DND-41 (cell line): ENCODE results near the gene TROAP.

Source experiments
- ATAC-seq: fragments of 200-7000 bp; cut with Tn5 transposase; 3 replicates; pipeline ENCODE4 v1.9.1; 2021; ENCODE audit warnings: low read depth; ENCODE audit not compliant: insufficient read depth
- DNase-seq: peaks from one replicate; pipeline ENCODE4 v3.0.0-alpha.2; 2020
- H2AFZ ChIP-seq: 2 replicates; pipeline ENCODE4 v1.6.0; 2012; ENCODE audit warnings: low read depth, low read length
- H3K27ac ChIP-seq: 2 replicates; pipeline ENCODE4 v1.5.1; 2012; ENCODE audit warnings: low read length, inconsistent platforms
- H3K27me3 ChIP-seq: fragments of 200-600 bp; sonication (generic); 2 replicates; pipeline ENCODE4 v1.6.0; 2012; ENCODE audit warnings: low read length, mild to moderate bottlenecking, inconsistent platforms; ENCODE audit not compliant: insufficient read depth, poor library complexity
- H3K36me3 ChIP-seq: 2 replicates; pipeline ENCODE4 v1.5.1; 2012; ENCODE audit warnings: low read length, inconsistent platforms; ENCODE audit not compliant: insufficient read depth
- H3K4me1 ChIP-seq: 2 replicates; pipeline ENCODE4 v1.5.1; 2012; ENCODE audit warnings: mild to moderate bottlenecking, low read length; ENCODE audit not compliant: insufficient read depth
- H3K4me2 ChIP-seq: 2 replicates; pipeline ENCODE4 v1.6.0; 2012; ENCODE audit warnings: mild to moderate bottlenecking, moderate library complexity, low read length, inconsistent platforms; ENCODE audit not compliant: insufficient read depth
- H3K4me3 ChIP-seq, 2 experiments: fragments of 200-600 bp in 1 of 2; shearing (Covaris generic) in 1 of 2; 2 replicates each; pipeline ENCODE4 v1.5.1; 2012 to 2016; ENCODE audit warnings: inconsistent platforms in 2 of 2, low read length in 2 of 2, mild to moderate bottlenecking in 2 of 2, low read depth in 1 of 2, moderate library complexity in 1 of 2
- H3K79me2 ChIP-seq: 2 replicates; pipeline ENCODE4 v1.6.0; 2012; ENCODE audit warnings: low read length, inconsistent platforms; ENCODE audit not compliant: insufficient read depth
- H3K9ac ChIP-seq: 2 replicates; pipeline ENCODE4 v1.6.0; 2012; ENCODE audit warnings: low read depth, mild to moderate bottlenecking, inconsistent platforms, low read length, moderate library complexity
- H3K9me3 ChIP-seq: 2 replicates; pipeline ENCODE4 v1.5.1; 2012; ENCODE audit warnings: low read length, moderate library complexity, mild to moderate bottlenecking, inconsistent platforms; ENCODE audit not compliant: insufficient read depth, severe bottlenecking
- H4K20me1 ChIP-seq: 2 replicates; pipeline ENCODE4 v1.6.0; 2012; ENCODE audit warnings: low read length; ENCODE audit not compliant: insufficient read depth
- CTCF ChIP-seq: IDR thresholded peaks from 2 replicates; pipeline ENCODE4 v1.5.1; 2012; ENCODE audit warnings: borderline replicate concordance, low read length, moderate library complexity, mild to moderate bottlenecking; ENCODE audit not compliant: poor library complexity, severe bottlenecking; ENCODE audit errors: extremely low read depth
- EZH2 ChIP-seq: IDR thresholded peaks from 3 replicates; pipeline ENCODE4 v1.6.1; 2012; ENCODE audit warnings: borderline replicate concordance, low read depth, mild to moderate bottlenecking, moderate library complexity, low read length, inconsistent platforms; ENCODE audit not compliant: severe bottlenecking

TROAP gene

GRCh38 chr12:49293056-49293956 is 29.7 kb upstream of the TROAP start:
- H3K27me3 ChIP-seq, result peaks cover 4% of the 10 kb centered on the region
- TF ChIP-seq EZH2, result no peak
- peaks cover 3% of the 10 kb centered on the region; the same call in 1 of the 2 replicates for H3K4me1 ChIP-seq
- H4K20me1 ChIP-seq, result no peaks in the 10 kb centered on the region; the same call in 1 of the 2 replicates
- H3K79me2 ChIP-seq, result no peaks in the 10 kb centered on the region
- H3K27ac ChIP-seq, result no peak overlapping the region
- H3K4me3 ChIP-seq, result no peak overlapping the region
- no peak overlapping the region for H3K9ac ChIP-seq
- ATAC-seq (no peak), DNase-seq (no peak)
- no peak overlapping the region for H3K4me2 ChIP-seq
- no peaks in the 10 kb centered on the region for H3K36me3 ChIP-seq
- H2AFZ ChIP-seq, result no peak overlapping the region; the same call in 1 of the 2 replicates
- no peaks in the 10 kb centered on the region for H3K9me3 ChIP-seq

- DNase-seq (no peak), ATAC-seq (no peak)
- Histone ChIP-seq H3K9ac (no peak overlapping the region), H4K20me1 (no peaks in the 10 kb centered on the region; the same call in 1 of the 2 replicates), H3K4me3 (no peak overlapping the region), H3K27me3 (peaks cover 4% of the 10 kb centered on the region), H2AFZ (no peak overlapping the region), H3K79me2 (no peaks in the 10 kb centered on the region), H3K4me2 (no peak overlapping the region), H3K36me3 (no peaks in the 10 kb centered on the region), H3K27ac (no peak overlapping the region), H3K4me1 (no peaks in the 10 kb centered on the region), H3K9me3 (no peaks in the 10 kb centered on the region)
- TF ChIP-seq CTCF, result no peak
- no peak for TF ChIP-seq EZH2
Observed at GRCh38 chr12:49294086-49294803, 28.8 kb upstream of the TROAP start.

GRCh38 chr12:49294804-49295081 is 28.3 kb upstream of the TROAP start:
- no peaks in the 10 kb centered on the region for H3K36me3 ChIP-seq
- no peak overlapping the region for H3K27ac ChIP-seq
- H3K4me2 ChIP-seq, result no peak overlapping the region
- no peaks in the 10 kb centered on the region; the same call in 1 of the 2 replicates for H4K20me1 ChIP-seq
- H3K9ac ChIP-seq, result no peak overlapping the region
- no peak overlapping the region for H3K4me3 ChIP-seq
- no peaks in the 10 kb centered on the region for H3K9me3 ChIP-seq
- ATAC-seq (no peak), DNase-seq (no peak)
- no peak overlapping the region for H2AFZ ChIP-seq
- H3K27me3 ChIP-seq, result peaks cover 4% of the 10 kb centered on the region
- no peaks in the 10 kb centered on the region for H3K4me1 ChIP-seq
- no peaks in the 10 kb centered on the region for H3K79me2 ChIP-seq
- TF ChIP-seq CTCF, result no peak
- no peak for TF ChIP-seq EZH2
